ENCODE data around the gene NACAD.
"Not testable (repeated sequence)": the region's sequence is repeated elsewhere in the genome, so short reads cannot be mapped to it uniquely, and the experiment has no call there.

Gene NACAD

GRCh38 chr7:45116048-45116447 is 27.3 kb upstream of the NACAD start:
- no peak for DNase-seq

GRCh38 chr7:45114926-45115325 is 26.2 kb upstream of the NACAD start:
- DNase-seq, result no peak

DNA sequence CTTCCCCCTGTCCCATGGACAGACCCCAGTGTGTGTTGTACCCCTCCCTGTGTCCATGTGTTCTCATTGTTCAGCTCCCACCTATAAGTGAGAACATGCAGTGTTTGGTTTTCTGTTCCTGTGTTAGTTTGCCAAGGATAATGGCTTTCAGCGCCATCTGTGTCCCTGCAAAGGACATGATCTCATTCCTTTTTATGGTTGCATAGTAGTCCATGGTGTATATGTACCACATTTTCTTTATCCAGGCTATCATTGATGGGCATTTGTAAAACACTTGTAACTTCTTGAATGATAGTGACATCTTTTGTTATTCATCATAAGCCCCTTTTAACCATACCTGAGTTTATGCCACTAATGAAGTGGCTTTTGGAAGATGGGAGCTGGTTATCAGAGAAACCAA is 25.5 kb upstream of the NACAD start:
- DNase-seq, result not testable (repeated sequence)

GRCh38 chr7:45112648-45113047 is 23.9 kb upstream of the NACAD start:
- DNase-seq, result no peak

- peak; percentile 91 for DNase-seq
These were observed 22.8 kb upstream of the NACAD start, which contains the start of gene TBRG4 for GRCh38 chr7:45111298-45112223. Gene TBRG4, minus strand, starts transcription at chr7:45111697. Its CDS starts 2,460 bp downstream, at chr7:45109237.

- DNase-seq, result no peak
These were observed 20.1 kb upstream of the NACAD start for GRCh38 chr7:45108863-45109262.

DNA sequence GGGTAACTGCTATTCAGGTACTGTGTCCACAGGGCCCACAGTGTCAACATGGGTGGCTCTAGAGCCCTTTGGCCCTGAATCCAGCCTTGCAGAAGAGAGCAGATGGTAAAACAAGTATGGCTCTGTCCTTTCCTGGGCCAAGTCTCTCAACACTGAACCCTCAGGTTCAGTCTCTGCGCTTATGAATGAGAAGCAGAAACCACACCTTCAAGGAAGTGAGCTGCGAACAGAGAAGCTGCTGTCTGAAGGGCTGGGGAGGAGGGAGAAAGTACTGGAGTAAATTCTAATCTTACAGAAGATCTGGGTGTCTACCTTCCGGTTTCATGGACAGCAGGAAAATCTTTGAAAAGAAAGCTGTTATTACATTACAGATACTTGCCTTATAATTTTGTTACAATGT is 18.6 kb upstream of the NACAD start:
- no peak for DNase-seq

GRCh38 chr7:45106820-45107219 is 18.1 kb upstream of the NACAD start:
- DNase-seq, result no peak

GRCh38 chr7:45105588-45106188 is 16.9 kb upstream of the NACAD start:
- DNase-seq, result no peak

DNA sequence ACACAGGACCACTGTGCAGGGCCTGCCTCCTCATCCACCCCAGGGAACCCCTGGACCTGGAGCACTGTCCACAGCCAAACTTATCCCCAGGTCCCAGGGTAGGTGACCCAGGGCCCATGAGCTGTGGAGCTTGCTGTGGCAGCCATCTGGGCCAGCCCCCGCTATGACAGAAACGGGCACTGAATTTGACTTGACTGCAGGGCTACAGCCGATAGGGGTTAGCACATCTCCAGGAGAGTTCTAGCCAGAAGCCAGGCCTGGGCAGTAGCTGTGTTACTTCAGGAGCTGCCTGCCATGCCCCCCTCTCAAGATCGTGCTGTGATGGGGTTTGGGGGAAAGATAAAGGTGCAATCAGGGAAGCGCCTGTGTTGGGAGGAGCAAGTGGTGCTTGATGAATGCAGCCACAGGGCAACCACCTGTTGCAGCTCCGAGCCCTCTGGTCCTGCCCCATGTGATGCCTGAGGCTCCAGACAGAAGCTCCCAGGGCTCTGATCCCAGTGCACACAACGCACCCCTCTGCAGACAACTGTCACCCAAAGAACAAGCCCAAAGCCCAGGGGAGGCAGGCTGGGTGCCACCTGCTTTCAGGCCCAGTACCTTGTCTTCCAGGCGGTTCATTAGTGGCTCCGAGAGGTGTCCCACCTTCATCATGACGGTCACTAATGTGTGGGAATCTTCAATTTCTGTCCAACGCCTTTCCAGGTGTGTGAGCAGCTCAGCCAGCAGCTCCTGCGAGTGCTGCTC is 16.2 kb upstream of the NACAD start:
- DNase-seq, result no peak

DNA sequence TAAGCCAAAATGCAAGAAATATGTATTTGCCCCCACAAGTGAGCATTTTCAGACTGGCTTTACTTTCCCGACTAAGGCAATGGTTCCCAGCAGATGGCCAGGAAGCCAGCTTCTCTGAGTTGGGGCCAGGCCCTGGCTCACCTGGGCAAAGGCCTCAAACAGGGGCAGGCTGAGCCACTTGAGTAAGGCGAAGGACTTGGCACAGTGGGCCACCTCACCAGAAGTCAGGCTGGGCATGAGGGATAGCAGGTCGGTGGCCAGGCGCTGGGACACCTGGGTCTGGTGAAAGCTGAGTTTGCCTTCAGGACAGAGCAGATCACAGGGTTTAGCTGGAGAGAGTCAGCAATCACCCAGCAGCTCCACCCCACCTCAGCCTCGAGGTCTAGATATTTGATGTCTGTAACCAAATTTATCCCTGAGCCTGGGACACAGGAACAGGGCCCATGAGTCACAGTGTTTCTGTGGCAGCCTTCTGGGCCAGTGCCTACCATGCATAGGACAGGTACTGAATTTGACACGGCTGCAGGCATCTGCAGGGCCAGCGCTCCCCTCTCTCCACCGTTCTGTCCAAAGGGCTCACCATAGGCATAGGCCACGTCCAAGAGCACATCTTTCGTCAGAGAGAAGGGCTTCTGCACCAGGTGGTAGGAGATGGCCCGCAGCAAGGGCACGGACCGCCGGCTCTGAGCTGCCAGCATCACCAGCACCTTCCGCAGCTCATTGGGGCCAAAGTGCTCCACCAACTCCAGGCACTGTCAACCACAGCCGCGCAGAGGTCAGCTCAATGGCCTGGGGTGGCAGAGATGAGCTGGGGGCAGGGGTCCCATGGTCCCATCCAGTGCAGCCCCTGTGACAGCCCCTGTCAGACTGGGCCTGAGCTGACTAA is 15.4 kb upstream of the NACAD start:
- no peak for DNase-seq

- DNase-seq, result no peak
These were observed 14.3 kb upstream of the NACAD start for GRCh38 chr7:45102785-45103712.

GRCh38 chr7:45101748-45102147 is 13.0 kb upstream of the NACAD start:
- DNase-seq, result no peak

DNA sequence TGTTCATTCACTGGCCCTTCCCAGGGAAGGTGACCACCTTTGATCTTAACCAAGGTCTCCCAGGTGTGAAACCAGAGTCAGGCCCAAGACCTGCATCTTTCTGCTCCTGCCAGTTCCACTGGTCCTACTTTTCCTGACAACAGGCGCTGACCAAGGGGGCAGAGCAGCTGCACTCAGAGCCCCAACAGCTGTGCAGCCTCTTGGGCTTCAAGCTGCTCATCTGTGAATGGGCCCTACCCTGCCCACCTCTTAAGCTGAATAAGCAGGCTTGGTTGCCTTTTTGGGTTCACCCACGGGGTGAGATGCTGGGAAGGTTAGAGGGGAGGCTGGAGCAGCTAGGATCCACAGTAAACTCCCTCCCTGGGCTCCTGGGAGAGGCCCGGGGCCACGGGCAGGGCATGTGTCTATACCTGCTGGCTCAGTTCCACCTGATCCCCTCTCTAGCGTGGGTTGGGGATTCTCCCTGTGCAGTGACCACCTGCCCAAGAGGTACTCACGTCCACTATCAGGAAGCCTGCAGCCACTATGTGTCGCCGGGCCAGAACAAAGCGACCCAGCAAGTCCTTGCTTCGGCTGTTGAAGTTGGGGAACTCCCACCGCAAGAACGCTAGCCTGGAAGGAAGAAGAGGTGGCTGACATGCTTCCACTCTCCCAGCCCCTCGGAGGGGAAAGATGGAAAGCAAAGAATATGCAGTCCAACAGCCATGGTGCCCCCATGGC is 12.2 kb upstream of the NACAD start:
- no peak for DNase-seq

DNA sequence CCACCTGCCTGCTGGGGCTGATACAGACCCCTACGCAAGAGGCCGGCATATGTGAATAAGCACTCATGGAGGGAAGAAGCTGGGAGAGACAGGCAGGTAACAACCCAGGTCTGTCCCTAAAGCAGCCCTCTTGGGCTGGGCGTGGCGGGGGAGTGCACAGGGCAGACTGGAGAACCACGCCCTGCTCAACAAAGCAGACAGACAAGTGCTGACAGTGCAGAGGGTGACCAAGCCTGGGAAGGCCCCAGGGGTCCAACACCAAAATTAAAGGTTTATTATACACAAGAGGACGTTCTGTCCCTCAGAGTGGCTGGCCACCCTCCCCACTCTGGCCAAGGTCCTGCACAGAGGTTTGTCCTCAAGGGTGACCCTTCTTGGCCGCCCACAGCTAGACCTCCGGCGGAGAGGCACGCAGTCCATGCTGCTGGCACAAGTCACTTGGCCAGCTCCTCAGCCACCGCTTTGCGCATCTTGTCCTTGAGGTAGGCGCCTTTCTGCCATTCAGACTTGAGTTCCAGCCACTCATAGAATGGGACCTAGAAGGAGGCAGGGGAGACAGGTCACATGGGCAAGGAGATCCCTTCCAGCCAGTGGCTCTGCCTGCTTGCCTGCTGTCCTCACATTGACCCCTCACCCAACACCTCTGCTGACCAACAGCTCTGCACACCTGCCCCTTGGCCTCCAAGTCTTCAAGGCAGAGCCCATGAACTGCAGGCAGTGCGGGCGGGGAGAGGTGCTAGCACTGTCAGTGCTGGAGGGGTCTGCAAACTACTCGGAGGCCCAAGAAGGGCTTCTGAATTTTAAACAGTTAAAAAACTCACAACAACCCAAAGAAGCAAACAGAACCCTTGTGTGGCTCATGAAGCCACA is 11.4 kb upstream of the NACAD start:
- no peak for DNase-seq

DNA sequence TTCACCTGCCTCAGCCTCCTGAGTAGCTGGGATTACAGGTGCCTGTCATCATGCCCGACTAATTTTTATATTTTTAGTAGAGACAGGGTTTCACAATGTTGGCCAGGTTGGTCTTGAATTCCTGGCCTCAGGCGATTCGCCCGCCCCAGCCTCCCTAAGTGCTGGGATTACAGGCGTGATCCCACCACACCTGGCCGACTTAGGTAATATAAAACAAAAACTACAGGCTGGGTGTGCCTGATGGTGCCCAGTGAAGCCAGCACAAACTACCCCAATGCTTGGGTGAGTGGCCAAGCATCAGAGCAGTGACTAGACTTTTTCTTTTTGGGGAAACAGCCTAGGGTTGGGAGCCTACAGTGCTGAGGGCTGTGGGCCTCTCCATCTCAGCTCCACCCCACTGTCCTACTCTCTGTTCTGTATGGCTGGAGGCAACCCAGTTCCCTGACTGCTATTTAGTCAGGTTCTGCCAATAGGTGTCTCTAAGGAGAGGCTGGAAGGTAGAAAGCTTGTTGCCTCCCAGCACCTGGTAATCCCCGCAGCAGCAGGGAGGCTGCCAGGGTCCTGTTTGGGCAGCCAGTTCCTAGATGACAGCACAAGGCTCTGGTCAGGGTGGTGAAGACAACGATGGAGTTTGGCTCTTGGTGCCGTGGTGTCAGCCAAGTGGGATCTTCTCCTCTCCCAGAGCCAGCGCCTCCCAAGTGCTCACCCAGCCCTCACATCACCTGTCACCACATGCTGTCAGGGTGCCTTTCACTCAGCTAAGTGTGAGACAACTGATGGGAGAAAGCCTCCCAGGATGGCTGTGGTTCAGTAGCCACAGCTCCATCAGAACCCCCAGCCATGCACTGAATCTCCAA is 10.4 kb upstream of the NACAD start:
- no peak for DNase-seq

DNA sequence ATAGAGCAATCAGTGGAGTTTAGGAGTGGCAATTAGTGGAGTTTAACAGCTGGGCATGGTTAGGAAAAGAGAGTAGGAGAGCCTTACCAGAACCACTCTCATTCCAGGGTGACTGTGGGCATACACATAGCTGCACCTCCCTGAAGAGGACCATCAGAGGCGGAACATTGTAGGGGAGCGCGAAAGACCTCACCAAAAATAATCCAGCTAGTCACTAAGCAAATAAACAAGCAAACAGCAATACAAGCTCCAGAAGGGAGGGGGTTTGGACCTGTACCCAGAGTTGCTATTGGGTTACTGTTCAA is 4.1 kb upstream of the NACAD start:
- no peak for DNase-seq

DNA sequence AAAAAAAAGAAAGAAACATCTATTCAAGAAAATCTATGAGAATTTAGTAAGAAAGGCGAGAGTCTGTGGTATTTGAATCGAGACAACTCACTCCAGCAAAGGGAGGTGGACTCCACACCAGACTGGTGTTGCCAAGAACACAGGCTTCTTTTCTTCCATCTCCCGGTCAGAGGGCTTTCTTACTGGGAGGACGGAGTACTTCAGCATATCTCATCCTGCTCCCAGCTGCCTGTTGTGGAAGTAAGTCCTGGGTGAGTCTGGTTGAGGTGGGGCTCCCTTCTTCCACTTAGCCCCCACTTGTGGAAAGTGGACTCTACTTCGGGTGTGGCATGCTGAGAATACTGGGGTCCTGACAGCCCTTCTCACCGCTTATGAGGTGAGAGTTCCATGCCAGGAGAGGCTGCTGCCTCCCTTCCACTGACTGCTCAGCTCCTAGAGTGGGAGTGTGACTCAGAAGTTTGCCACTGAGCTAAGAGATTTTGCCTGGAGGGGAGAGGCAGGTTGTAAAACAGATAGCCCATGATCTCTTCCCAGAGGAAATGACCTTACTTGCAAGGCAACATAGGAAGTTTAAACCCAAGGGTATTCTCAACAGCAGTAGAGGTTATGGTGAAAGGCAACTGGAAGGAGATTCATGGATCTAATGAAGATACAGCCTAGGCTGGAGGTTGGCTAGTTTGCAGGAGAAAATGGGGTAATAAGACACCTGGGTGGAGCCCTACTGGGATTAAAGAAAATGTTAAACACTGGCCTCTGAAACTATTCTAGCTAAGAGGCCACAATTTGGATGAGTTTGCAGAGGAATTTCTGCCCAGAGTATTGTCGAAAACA is 3.5 kb upstream of the NACAD start:
- no peak for DNase-seq
